ENCODE data around the gene SYT15. TPM values are rescaled to one million over a fixed set of nuclear protein-coding genes. Genes with fewer than 3 reads are reported as not detected.

Gene SYT15
- total RNA-seq, 2 donors from 2014 or later = 1.3 to 3.2 TPM

Other genes starting within 250 kb of the SYT15 start
- not detected for gene ANXA8L1, start 203.4 kb upstream of the SYT15 start, total RNA-seq
- gene NPY4R, start 113.2 kb upstream of the SYT15 start, total RNA-seq = under 1 TPM; 0.24 to 0.49 TPM
- gene GPRIN2, start 22.5 kb upstream of the SYT15 start, total RNA-seq = 10 to 100 TPM; 16.1 to 25.2 TPM

All from endodermal cell (in vitro differentiated cells).